CD8-positive, alpha-beta memory T cell (primary cell): ENCODE results near the gene INAFM1. TPM values are rescaled to one million over a fixed set of nuclear protein-coding genes. Genes with fewer than 3 reads are reported as not detected.

Source experiments
- CTCF ChIA-PET: fragments of 350-600 bp; sonication (Branson Sonifier 250); formaldehyde crosslinking; loops from one replicate; lab custom pipeline; 2021; ENCODE audit warnings: antibody characterized with exemption; lab: Charles Lee
- POLR2A ChIA-PET: fragments of 350-600 bp; sonication (Branson Sonifier 250); formaldehyde crosslinking; loops from one replicate; lab custom pipeline; 2021; ENCODE audit warnings: antibody characterized with exemption; lab: Charles Lee
- DNase-seq, 5 donors: peaks; one replicate each; pipeline versions ENCODE4 v3.0.0 to v3.0.0-alpha.2; 2020 to 2022; ENCODE audit warnings: mixed read lengths in 1 of 5
- H3K27ac ChIP-seq: one replicate; pipeline ENCODE4 v1.7.0; 2013; ENCODE audit warnings: low read depth, mild to moderate bottlenecking, low read length, moderate library complexity
- H3K27me3 ChIP-seq: 2 replicates; pipeline ENCODE4 v1.7.0; 2013; ENCODE audit warnings: low read length, mild to moderate bottlenecking; ENCODE audit not compliant: insufficient read depth, poor library complexity, severe bottlenecking
- H3K36me3 ChIP-seq: 2 replicates; pipeline ENCODE4 v1.7.0; 2013; ENCODE audit warnings: mild to moderate bottlenecking, low read length, moderate library complexity; ENCODE audit not compliant: insufficient read depth
- H3K4me1 ChIP-seq: 2 replicates; pipeline ENCODE4 v1.7.0; 2013; ENCODE audit warnings: mild to moderate bottlenecking, low read length, moderate library complexity; ENCODE audit not compliant: insufficient read depth
- H3K4me3 ChIP-seq: 2 replicates; pipeline ENCODE4 v1.7.0; 2013; ENCODE audit warnings: mild to moderate bottlenecking, low read length
- H3K9me3 ChIP-seq: 2 replicates; pipeline ENCODE4 v1.7.0; 2013; ENCODE audit warnings: mild to moderate bottlenecking, low read length
- H3K27ac Mint-ChIP-seq, 8 donors: one replicate each; pipeline ENCODE4 v1.8.0; 2020 to 2021; ENCODE audit warnings: mixed read lengths in 8 of 8, mild to moderate bottlenecking in 6 of 8, inconsistent platforms in 3 of 8, moderate library complexity in 3 of 8
- H3K27me3 Mint-ChIP-seq, 2 donors: one replicate each; pipeline ENCODE4 v1.8.0; 2020 to 2021; ENCODE audit warnings: mixed read lengths in 2 of 2, mild to moderate bottlenecking in 1 of 2, moderate library complexity in 1 of 2
- H3K36me3 Mint-ChIP-seq, 3 donors: one replicate each; pipeline ENCODE4 v1.8.0; 2020 to 2021; ENCODE audit warnings: mixed read lengths in 3 of 3, inconsistent platforms in 1 of 3, mild to moderate bottlenecking in 1 of 3
- H3K4me1 Mint-ChIP-seq, 3 donors: one replicate each; pipeline ENCODE4 v1.8.0; 2020 to 2021; ENCODE audit warnings: mixed read lengths in 3 of 3, inconsistent platforms in 1 of 3, mild to moderate bottlenecking in 1 of 3
- H3K4me3 Mint-ChIP-seq, 7 donors: one replicate each; pipeline ENCODE4 v1.8.0; 2020 to 2021; ENCODE audit warnings: mixed read lengths in 7 of 7, mild to moderate bottlenecking in 6 of 7, moderate library complexity in 4 of 7, inconsistent platforms in 2 of 7
- H3K9me3 Mint-ChIP-seq, 5 donors: one replicate each; pipeline ENCODE4 v1.8.0; 2020 to 2022; ENCODE audit warnings: mixed read lengths in 5 of 5, mild to moderate bottlenecking in 3 of 5, moderate library complexity in 2 of 5, inconsistent platforms in 1 of 5
- polyA plus RNA-seq: library from polyadenylated mRNA; unstranded; fragments of 300-500 nt; fragmentation: Illumina TruSeq; gene quantifications from one replicate; pipeline ENCODE4 v1.2.3, GENCODE V29; 2021
- total RNA-seq, 2 experiments: library from RNA; stranded (reverse); gene quantifications; one replicate each; pipeline ENCODE4 v1.2.3, GENCODE V29; 2021

INAFM1 gene
- total and polyA plus RNA-seq, 3 experiments from 2014 or later, result 2.3 to 9.3 (median 7.3) TPM

GRCh38 chr19:47255879-47256692 lies 18.6 kb upstream of the INAFM1 start, which contains the start of gene CCDC9:
Gene CCDC9 (plus strand): TSS chr19:47256525. CDS start chr19:47258401, 1,876 bp downstream.
- Histone ChIP-seq H3K27me3 (no peaks in the 10 kb centered on the region), H3K9me3 (no peaks in the 10 kb centered on the region), H3K4me3 (peak within 1 kb of the TSS; percentile 76), H3K36me3 (peaks cover 21% of the 10 kb centered on the region), H3K27ac (peak within 1 kb of the TSS; percentile 84), H3K4me1 (peaks cover 23% of the 10 kb centered on the region)
- H3K4me1 Mint-ChIP-seq, result peaks cover 33 to 46% (median 34%) of the 10 kb centered on the region in 3 donors
- peak; percentile 87 to 96 (median 93) for DNase-seq
- H3K27ac Mint-ChIP-seq, result peak within 1 kb of the TSS; percentile 92 to 97 (median 96)
- CTCF ChIA-PET, result interaction anchor here (1.0 to 2.5 kb wide), 9 partner anchors 9 to 143 kb away, joined by 3 to 21 read pairs (median 5); partner anchors contain the start of genes DHX34, INAFM1 and ZC3H4
- peaks cover 0 to 1% of the 10 kb centered on the region in 2 donors for H3K27me3 Mint-ChIP-seq
- H3K4me3 Mint-ChIP-seq, result peak within 1 kb of the TSS; percentile 81 to 93 (median 90)
- POLR2A ChIA-PET, result interaction anchor here (0.9 to 2.4 kb wide), 16 partner anchors 9 to 655 kb away, joined by 3 to 67 read pairs (median 4); partner anchors contain the start of genes CALM3, INAFM1 and ZC3H4
- no peaks in the 10 kb centered on the region for H3K9me3 Mint-ChIP-seq
- peaks cover 3 to 38% (median 12%) of the 10 kb centered on the region in 3 donors for H3K36me3 Mint-ChIP-seq

GRCh38 chr19:47256693-47257410 lies 17.8 kb upstream of the INAFM1 start:
- peak overlapping the region; percentile 81 to 93 (median 90) for H3K4me3 Mint-ChIP-seq
- POLR2A ChIA-PET, result interaction anchor here (0.5 to 2.4 kb wide), 17 partner anchors 9 to 656 kb away, joined by 3 to 67 read pairs (median 4); partner anchors contain the start of genes CALM3, INAFM1 and ZC3H4
- Histone ChIP-seq H3K9me3 (no peaks in the 10 kb centered on the region), H3K4me3 (peak overlapping the region; percentile 61), H3K27ac (peak overlapping the region; percentile 84), H3K4me1 (peaks cover 23% of the 10 kb centered on the region), H3K27me3 (no peaks in the 10 kb centered on the region), H3K36me3 (peaks cover 24% of the 10 kb centered on the region)
- CTCF ChIA-PET, result interaction anchor here (1.0 to 2.5 kb wide), 9 partner anchors 10 to 143 kb away, joined by 3 to 21 read pairs (median 5); partner anchors contain the start of genes DHX34, INAFM1 and ZC3H4
- peak overlapping the region; percentile 91 to 97 (median 96) for H3K27ac Mint-ChIP-seq
- peak; percentile 96 to 99 (median 98) for DNase-seq
- H3K27me3 Mint-ChIP-seq, result peaks cover 0 to 1% of the 10 kb centered on the region in 2 donors
- peaks cover 34 to 47% (median 37%) of the 10 kb centered on the region in 3 donors for H3K4me1 Mint-ChIP-seq
- peaks cover 3 to 43% (median 12%) of the 10 kb centered on the region in 3 donors for H3K36me3 Mint-ChIP-seq
- H3K9me3 Mint-ChIP-seq, result no peaks in the 10 kb centered on the region

DNA sequence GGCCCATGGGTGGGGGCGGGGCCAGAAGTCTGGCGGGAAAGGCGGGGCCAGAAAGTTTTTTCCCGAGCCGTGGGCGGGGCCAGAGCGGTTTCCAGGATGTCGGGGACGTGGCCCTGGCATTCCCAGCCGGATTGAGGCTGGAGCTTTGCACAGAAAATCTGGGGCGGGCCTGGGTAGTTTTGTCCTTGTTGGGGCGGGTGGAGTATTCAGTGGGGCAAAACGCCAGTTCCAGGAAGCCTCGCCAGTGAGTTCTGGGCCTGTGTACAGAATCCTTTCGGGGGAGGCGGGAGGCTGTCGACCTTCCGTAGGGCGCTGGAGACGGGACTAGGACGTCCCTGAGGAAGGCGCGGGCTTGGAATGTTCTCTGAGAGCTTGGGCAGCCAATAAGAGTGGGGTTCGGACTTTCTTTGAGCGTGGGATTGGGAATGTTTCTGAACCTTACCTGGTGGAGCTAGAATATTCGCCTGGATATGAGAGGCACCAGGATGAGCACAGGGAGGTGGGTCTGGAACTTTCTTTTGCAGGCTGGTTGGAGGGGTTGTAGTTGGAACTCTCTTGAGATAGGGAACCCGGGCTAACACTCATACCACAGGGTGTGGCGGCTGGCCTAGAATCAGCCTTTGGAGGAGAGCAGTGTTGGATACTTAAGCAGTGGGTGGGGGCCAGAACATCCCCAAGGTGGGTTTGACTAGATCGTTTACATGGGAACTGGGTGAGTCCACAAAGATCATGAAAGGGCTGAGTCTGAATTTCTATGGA lies 17.1 kb upstream of the INAFM1 start:
- Histone ChIP-seq H3K4me3 (peak overlapping the region; percentile 61), H3K9me3 (no peaks in the 10 kb centered on the region), H3K36me3 (peaks cover 24% of the 10 kb centered on the region), H3K27ac (peak overlapping the region; percentile 73), H3K27me3 (no peaks in the 10 kb centered on the region), H3K4me1 (peaks cover 23% of the 10 kb centered on the region)
- ChIA-PET CTCF (interaction anchor here (0.6 to 2.5 kb wide), 5 partner anchors 10 to 91 kb away, joined by 4 to 21 read pairs (median 9); partner anchors contain the start of genes DHX34 and INAFM1), POLR2A (interaction anchor here (0.5 to 2.4 kb wide), 7 partner anchors 10 to 544 kb away, joined by 3 to 67 read pairs (median 6); partner anchors contain the start of genes INAFM1 and ZC3H4)
- H3K36me3 Mint-ChIP-seq, result peaks cover 3 to 48% (median 15%) of the 10 kb centered on the region in 3 donors
- peak overlapping the region; percentile 81 to 93 (median 90) for H3K4me3 Mint-ChIP-seq
- H3K9me3 Mint-ChIP-seq, result no peaks in the 10 kb centered on the region
- peaks cover 34 to 47% (median 37%) of the 10 kb centered on the region in 3 donors for H3K4me1 Mint-ChIP-seq
- H3K27me3 Mint-ChIP-seq, result peaks cover 0 to 1% of the 10 kb centered on the region in 2 donors
- H3K27ac Mint-ChIP-seq, result peak overlapping the region; percentile 91 to 97 (median 96)
- no peak for DNase-seq

DNA sequence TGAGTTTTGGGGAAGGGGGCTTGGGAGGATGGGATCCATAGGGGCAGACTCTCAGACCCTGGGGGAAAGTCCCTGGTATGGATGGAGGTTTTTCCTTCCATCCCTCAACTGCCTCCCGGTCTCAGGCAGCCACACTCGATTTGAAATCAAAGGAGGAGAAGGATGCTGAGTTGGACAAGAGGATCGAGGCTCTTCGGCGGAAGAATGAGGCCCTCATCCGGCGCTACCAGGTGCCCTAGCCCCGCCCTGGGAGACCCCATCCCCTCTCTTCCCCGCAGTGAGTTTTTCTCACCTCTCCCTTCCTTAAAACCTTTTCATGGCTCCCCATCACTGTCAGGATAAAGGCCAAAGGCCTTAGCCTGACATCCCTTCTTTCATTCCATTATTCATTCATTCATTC lies 16.3 kb upstream of the INAFM1 start:
- Mint-ChIP-seq H3K27me3 (peaks cover 0 to 1% of the 10 kb centered on the region in 2 donors), H3K4me1 (peaks cover 34 to 47% (median 37%) of the 10 kb centered on the region in 3 donors), H3K36me3 (peaks cover 3 to 55% (median 15%) of the 10 kb centered on the region in 3 donors), H3K9me3 (no peaks in the 10 kb centered on the region), H3K4me3 (peak overlapping the region in 4 of 7 donors; percentile 89 to 92 (median 90)), H3K27ac (peak overlapping the region in 3 of 8 donors; percentile 50 to 92 (median 91))
- ChIA-PET POLR2A (no interaction called here), CTCF (interaction anchor here (1.1 kb wide), 1 partner anchor 14 kb away, joined by 3 read pairs; no protein-coding TSS in a partner anchor)
- H3K27me3 ChIP-seq, result no peaks in the 10 kb centered on the region
- H3K4me1 ChIP-seq, result peaks cover 23% of the 10 kb centered on the region
- H3K27ac ChIP-seq, result peak overlapping the region; percentile 73
- no peak overlapping the region for H3K4me3 ChIP-seq
- no peaks in the 10 kb centered on the region for H3K9me3 ChIP-seq
- H3K36me3 ChIP-seq, result peaks cover 24% of the 10 kb centered on the region
- DNase-seq, result no peak

GRCh38 chr19:47258895-47259555 lies 15.7 kb upstream of the INAFM1 start:
- Mint-ChIP-seq H3K27me3 (peaks cover 0 to 1% of the 10 kb centered on the region in 2 donors), H3K9me3 (no peaks in the 10 kb centered on the region), H3K27ac (peak overlapping the region in 5 of 8 donors; percentile 50 to 92 (median 83)), H3K36me3 (peaks cover 3 to 56% (median 15%) of the 10 kb centered on the region in 3 donors), H3K4me3 (peak overlapping the region in 6 of 7 donors; percentile 30 to 78 (median 62)), H3K4me1 (peaks cover 34 to 47% (median 37%) of the 10 kb centered on the region in 3 donors)
- Histone ChIP-seq H3K27ac (no peak overlapping the region), H3K4me1 (peaks cover 23% of the 10 kb centered on the region), H3K9me3 (no peaks in the 10 kb centered on the region), H3K36me3 (peaks cover 24% of the 10 kb centered on the region), H3K27me3 (no peaks in the 10 kb centered on the region), H3K4me3 (no peak overlapping the region)
- ChIA-PET POLR2A (no interaction called here), CTCF (interaction anchor here (1.1 to 1.6 kb wide), 2 partner anchors 13 to 15 kb away, joined by 3 read pairs; no protein-coding TSS in a partner anchor)
- DNase-seq, result no peak

- H3K27ac Mint-ChIP-seq, result peak overlapping the region in 2 of 8 donors; percentile 58 to 72
- Histone ChIP-seq H3K4me3 (no peak overlapping the region), H3K36me3 (peaks cover 27% of the 10 kb centered on the region), H3K27me3 (no peaks in the 10 kb centered on the region), H3K27ac (no peak overlapping the region), H3K4me1 (peaks cover 23% of the 10 kb centered on the region), H3K9me3 (no peaks in the 10 kb centered on the region)
- H3K4me3 Mint-ChIP-seq, result no peak overlapping the region
- no peaks in the 10 kb centered on the region for H3K9me3 Mint-ChIP-seq
- ChIA-PET POLR2A (no interaction called here), CTCF (interaction anchor here (0.5 to 0.7 kb wide), 2 partner anchors 11 to 50 kb away, joined by 3 read pairs; no protein-coding TSS in a partner anchor)
- H3K27me3 Mint-ChIP-seq, result peaks cover 0 to 1% of the 10 kb centered on the region in 2 donors
- peaks cover 3 to 66% (median 19%) of the 10 kb centered on the region in 3 donors for H3K36me3 Mint-ChIP-seq
- DNase-seq, result no peak
- peaks cover 34 to 47% (median 37%) of the 10 kb centered on the region in 3 donors for H3K4me1 Mint-ChIP-seq
Measured at GRCh38 chr19:47260476-47260875, 14.2 kb upstream of the INAFM1 start.
